GM10847 (cell line): ENCODE results near the gene FOXP1.

ENCODE experiments used
- POLR2A ChIP-seq: IDR thresholded peaks from 2 replicates; pipeline ENCODE4 v1.6.1; 2011; ENCODE audit not compliant: insufficient read length; ENCODE audit errors: extremely low read depth

Gene FOXP1

DNA sequence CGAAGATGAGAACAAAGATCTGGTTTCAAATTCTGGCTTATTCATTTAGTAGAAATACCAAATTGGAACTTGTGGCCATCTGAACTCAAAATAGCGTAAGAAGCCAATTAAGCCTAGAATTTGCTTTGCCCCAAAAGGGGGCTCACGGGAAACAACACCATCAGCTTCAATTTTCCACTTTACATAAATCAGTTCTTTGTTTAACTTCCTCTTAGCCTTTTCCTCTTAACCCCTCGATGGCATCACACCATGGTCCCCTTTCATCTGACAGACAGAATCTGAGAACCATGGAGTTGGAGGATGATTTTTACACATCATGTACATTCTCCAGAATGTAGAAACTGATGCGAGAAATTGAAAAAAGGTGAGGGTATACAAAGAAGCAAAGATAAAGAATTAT, 207.0 kb downstream of the FOXP1 start:
- no peak for TF ChIP-seq POLR2A

DNA sequence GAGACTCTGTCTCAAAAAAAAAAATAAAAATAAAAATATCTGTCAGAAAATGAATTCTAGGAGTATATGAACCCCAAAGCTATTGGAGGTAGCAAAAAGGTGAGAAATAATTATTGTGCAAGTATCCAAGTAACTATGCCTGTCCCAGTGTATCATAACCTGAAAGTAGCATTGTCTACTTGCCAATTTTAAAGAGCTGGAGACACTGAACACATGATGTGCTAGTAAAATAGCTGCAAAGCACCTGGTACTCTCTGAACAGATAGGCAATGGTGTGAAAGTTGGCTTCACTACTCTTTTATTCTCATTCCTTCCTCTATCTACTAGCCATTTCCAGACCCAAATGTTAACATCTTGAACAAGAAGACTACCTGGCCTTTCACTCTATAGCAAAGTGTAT, 208.9 kb downstream of the FOXP1 start:
- TF ChIP-seq POLR2A, result no peak

DNA sequence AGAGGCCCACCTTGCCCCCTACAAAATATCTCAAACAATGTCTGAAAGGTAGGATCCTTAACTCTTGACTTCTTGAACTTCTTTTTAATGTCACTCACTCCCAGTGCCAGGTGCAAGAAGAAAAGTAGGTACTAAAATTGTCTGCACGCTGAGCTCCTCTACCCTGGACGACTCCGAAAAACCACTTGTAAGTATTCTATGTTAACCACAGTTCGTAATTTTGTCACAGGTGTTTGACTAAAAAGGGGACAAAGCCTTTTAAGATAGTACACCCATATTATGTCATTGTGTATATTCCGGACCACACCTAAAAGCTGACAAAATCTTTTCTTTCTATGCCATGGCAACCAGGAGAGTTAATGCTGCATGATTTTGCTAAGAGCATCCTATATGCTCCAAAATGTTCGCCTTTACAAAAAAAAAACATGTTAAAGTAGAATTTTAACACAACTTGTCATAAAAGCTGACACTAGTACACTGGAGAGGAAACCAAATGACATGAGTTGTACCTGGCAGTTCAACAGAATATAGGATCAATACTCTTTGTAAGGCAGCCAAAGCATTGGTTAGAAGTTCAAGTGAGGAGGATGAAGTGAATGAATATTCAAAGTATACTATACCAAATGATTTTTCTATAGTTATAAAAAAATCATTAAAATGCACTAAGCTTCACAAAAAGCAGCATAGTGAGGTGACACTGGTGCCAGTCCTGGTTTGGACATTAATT, 210.5 kb downstream of the FOXP1 start:
- TF ChIP-seq POLR2A, result no peak

DNA sequence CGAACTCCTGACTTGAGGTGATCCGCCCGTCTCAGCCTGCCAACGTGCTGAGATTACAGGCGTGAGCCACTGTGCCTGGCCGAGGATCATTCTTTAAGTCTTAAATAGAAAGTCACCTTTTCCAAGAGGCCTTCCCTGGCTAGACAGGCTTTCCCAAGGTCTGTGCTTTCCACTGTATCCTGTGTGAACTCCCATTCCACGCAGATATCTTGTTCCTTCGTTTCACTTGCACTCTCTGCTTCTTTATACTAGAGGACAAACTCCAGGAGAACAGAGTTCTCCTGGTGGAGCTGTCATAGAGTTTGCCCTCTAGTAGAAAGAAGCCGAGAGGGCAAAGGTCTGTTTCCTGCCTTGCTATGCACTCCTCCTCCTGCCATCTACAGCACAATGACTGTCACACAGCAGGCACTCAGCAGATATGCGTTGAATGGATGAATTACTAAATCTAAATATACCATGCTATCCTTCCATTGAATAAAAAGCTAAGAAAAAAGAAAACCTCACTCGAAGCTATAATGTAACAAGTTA, 211.2 kb downstream of the FOXP1 start:
- TF ChIP-seq POLR2A, result no peak

DNA sequence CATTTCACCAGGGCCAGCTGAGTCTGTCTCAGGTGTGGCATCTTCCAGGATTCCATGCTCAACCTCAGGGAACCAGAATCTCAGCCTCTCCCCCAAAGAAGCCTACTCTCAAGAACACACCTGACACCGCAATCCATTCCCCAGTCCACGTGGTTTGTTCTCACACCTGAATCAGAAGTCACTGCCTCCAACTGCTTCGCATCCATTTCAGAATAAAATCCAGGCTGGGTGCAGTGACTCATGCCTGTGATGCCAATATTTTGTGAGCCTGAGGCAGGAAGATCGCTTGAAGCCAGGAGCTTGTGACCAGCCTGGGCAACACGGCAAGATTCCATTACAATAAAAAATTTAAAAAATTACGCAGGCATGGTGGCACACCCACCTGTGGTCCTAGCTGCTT, 212.2 kb downstream of the FOXP1 start:
- TF ChIP-seq POLR2A, result no peak

DNA sequence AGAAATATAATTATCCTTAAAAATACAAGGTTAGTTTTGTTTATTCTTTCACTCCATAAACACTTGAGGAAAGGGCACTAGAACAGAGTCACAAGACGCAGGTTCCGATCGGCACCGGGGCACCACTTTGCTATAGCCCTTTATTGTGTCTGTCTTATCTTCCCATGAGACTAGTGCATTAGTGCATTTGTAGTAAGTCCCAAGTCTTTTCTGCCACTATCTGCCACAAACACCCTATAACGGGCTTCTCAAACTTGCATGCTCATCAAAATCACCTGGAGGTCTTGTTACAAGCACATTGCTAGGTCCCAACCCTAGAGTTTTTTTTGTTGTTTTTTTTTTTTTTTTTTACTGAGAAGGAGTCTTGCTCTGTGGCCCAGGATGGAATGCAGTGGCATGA, 213.1 kb downstream of the FOXP1 start:
- no peak for TF ChIP-seq POLR2A

DNA sequence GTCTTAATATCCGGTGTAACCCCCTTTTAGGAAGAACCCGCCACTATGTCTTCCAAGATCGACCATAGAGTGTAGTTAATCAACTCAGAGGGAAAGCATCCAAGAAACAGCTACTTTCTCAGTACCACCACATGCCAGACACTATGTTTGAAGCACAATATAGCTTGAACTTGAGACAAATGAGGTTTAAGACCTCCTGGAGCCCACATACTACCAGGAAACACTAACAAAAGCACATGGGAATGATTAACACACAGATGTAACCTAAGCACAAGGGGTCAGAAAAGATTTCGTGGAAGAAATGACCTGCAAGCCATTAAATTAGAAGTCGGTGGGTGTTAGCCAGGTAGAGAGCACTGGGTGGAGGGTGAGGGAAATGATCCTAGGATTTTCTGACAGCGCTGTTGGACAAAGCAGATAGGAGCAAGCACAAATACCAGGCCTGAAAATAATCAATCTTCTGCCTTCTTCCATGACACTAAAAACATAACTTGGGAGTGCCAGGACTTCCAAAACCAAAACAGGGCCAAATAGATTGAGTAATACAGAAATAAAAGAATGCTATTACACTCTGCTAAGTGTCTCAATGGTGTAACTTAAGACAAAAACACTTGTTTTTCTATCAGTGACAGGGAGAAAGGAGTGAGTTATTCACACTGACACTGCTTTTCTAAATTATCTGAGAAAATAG, 213.7 kb downstream of the FOXP1 start:
- TF ChIP-seq POLR2A, result no peak

DNA sequence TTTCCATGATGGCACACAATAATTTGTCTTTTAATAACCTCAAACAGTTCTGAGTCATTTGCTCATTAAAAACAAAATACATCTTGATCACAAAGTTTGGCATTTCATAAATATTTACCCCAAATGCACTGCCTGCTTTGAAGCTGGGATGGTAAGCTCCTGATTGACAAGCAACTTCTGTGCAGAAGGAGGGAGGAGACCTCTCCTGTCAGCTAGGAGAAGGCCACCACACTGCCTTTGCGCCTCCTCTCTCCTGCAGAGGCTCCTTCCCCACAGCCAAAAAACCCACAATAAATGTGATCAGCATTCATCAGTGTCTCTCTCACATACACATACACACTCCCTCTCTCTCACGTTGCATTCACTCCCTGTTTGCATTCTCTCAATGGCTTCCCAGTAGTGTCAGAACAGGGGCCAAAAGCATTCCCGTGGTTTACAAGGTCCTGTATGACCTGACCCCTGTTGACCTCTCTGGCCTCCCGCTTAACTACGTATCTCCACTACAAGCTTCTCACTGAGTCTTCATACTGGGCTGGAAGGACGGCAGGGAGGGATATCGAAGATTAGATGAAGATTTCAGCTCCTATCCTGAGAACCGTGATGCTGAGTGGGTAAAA, 216.4 kb downstream of the FOXP1 start:
- TF ChIP-seq POLR2A, result no peak

DNA sequence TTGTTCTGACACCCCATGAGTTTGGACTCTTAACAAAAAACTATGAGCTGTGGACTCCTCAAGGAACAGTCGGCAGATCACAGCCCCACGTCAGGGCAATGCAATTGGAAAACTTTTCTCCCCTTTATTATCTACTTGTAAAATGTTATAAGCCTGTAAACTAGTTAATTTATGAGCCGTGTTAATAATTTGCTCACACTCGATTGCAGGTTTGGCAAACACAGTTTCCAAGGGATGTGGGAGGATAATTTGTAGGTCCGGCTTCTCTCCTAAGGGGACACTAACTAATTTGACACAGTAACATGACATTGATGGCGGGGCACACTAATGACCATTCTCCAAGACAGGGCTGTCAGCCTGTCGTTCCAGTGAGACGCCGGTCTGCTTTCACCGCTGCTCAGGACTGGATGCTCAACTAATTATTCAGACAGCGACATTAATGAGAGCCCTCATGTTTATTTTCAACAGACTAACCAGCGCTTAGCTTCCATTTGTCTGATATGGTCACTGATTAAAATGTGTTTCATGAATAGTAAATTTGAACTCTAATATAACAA, 222.1 kb downstream of the FOXP1 start:
- TF ChIP-seq POLR2A, result no peak

DNA sequence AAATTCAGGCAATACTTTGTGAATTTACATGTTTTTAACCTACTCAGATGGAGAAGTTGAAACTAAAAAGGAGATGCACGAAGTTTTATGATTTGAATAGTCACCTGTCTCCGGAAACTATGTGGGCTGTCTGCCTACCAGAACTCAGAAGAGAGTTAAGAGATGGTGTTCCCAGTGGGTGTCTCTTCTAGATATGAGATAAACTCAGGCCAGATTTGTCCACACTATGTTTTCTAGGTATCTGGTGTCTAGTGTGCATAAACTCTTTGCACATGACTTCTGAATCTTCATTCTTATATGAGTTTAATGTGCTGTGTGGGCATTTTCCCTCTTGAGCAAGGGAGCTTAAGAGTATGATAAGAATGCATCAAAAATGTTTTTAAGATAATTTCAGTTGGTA, 222.8 kb downstream of the FOXP1 start:
- no peak for TF ChIP-seq POLR2A

DNA sequence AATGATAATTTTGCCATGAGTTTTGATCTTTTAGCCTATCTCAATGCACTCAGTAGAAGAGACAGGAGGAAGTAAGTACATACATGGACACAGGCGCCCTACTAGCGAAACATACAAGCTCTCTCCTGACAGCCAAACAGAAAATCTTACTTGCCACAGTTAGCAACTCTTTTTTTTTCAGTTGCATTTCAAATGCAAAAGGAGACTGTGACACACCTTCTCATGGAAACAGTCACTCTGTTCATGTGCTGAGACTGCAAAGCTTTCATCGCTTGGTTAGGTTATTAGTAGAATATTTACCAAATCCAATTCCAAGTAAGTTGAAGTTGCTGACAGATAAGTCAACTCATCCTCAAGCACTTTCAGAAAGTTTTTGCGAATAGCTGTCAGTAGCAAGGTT, 223.3 kb downstream of the FOXP1 start:
- no peak for TF ChIP-seq POLR2A

DNA sequence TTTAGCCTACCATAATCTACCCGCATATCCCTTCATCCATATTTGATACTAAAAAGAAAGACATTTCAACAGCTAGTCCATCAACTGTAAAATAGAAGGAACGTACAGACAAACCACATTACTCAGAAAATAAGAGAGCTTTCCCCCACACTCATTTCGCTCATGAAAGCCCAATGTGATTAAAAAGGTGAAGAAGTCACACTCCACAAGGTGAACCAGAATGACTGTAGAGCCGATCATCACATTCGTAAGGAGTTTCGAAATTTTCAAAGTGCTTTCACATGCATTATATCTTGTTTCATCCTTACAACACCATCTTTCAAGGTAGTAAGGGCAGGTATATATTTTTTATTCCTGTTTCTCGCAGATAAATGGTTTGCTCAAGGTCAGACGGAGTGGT, 225.3 kb downstream of the FOXP1 start:
- no peak for TF ChIP-seq POLR2A

DNA sequence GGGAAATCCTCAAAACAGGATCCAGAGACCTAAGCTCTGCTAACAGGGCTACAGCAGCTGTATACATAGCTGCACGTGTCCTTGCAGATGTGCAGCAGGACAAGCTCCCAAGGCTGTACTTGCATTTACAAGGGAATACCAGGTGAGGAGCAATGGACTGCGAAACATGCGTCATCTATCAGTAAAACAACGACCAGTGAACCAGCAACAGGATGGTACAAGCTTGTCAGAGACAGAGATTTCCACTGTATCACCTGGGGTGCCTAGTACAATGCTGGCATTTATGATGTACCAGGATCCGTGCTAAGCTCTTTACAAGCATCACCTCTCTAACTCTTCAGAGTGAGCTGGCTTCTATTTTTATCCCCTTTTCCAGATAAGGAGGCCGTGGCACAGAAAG, 227.3 kb downstream of the FOXP1 start:
- TF ChIP-seq POLR2A, result no peak

DNA sequence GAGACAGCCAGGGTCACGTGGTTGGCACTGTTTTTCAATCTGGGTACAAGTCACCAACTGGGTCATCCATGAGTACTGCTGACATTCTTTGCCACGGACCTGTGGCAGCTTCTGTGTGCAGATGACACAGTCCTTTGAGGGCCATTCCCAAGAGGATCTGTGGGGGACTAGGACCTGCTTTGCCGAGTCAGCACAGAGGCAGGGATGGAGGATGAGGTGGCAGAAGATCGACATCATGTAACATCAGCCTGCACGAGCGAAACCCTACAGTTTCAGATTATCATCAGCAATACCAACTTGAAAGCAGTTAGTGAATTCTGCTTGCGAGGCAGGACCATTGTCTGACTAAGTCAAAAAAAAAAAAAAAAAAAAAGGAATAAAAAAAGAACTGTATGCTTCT, 227.7 kb downstream of the FOXP1 start:
- TF ChIP-seq POLR2A, result no peak

DNA sequence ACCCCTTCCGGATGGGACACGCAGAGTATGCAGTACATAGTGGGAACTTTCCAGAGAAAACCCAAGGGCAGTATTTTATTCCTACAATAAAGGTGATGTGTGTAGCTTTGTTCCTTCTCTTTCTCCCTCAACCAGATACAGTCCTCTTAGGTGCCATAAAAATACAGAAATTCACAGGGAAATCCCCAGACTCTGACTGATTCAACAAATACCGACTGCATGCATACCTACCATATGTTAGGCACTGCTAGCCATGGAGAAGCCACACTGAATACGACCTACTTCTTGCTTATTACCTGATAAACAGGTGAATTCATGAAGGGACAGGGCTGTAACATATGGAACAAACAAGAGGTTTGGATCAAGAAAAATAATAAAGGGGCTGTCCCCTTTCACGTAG, 228.5 kb downstream of the FOXP1 start:
- no peak for TF ChIP-seq POLR2A

DNA sequence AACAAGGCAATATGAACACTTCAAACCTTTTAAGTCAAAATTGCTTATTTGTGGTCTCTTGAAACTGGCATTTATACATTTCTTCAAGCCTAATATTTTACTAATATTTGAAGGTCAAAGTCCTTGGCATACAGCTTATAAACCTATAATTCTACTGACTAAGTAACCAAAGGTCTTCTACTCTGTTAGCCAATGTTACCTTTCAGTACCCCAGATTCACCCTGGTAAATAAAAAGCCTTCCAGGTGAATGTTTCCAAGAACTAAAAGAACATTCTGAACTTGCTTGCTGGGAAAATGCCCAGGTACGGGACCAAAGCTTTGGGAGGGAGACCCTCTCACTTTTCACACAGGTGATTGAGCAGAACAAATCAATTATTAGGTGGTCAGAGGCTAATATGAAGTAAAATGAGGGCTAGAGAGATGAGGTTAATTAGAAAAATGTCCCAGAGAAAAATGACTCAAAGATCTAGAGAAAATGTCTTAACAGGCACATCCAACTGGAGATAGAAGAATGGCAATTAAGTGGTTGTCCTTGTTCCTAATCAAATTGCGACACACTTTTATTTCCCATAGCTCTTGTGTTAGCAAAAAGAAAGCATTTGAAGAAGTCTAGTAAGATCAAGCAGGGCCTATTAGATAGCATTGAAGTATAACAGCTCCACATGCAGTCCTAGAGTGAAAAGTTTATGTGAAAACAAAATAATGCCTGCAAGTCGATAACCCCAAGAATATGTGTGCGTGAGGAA, 232.0 kb downstream of the FOXP1 start:
- no peak for TF ChIP-seq POLR2A

DNA sequence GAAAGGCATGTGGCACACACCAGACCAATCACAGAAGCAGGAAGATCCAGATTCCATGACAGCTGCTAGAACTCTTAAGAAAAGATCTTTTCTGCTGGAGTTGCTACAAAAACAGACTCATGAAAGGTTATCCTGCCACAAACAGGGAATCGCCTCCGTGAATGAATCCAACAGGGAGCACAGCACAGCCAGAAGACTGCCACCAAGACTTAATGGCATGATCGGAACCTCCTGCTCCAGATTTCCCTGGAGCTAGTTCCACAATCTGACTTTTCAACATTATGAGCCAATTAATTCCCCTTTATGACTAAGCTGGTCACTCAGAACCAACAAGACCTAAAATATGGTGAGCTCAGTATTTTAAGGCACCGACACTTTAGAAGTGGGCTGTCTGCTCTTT, 232.5 kb downstream of the FOXP1 start:
- no peak for TF ChIP-seq POLR2A
